ENCODE data around the gene THSD4. TPM values are rescaled to one million over a fixed set of nuclear protein-coding genes. Genes with fewer than 3 reads are reported as not detected.

THSD4 gene
- total RNA-seq, 1 donor from 2014 or later, result 2.7 TPM

DNA sequence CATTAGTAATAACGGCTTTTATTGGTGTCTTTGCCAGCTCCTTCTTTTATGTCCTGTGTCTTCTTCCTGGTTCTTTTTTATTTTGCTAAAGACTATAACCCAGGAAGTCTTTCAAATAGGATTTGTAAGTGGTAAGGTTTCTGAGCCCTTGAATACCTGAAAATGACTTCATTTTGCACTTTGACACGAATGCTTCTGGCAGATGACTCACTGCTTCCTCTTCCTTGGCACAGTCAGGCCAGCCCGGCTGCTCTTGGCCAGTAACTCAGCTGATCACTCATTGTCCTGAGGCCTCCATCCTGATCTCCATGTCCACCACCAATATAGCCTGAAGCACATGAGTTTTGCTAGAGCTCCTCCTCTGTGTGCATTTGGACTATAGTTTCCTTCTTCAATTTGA is 646.4 kb downstream of the THSD4 start:
- DNase-seq (ENCODE audit: low read depth), result no peak

DNA sequence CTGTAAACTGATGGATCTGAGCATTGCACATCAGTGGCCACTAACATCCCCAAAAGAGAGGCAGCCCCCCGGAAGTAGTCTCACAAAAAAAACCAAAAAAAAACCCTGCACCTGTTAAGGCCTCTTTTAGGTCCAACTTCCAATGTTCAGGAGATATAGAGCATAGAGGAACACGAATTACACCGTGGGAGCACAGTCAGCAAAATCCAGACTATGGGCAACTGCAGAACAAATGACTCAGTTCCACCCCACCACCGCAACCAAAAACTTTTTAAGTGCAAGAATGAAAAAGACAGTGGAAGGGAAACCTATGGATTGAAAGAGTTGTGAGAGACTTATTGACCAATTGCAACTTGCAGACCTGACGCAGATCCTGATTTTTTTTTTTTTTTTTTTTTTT is 652.9 kb downstream of the THSD4 start:
- DNase-seq (ENCODE audit: low read depth), result no peak

DNA sequence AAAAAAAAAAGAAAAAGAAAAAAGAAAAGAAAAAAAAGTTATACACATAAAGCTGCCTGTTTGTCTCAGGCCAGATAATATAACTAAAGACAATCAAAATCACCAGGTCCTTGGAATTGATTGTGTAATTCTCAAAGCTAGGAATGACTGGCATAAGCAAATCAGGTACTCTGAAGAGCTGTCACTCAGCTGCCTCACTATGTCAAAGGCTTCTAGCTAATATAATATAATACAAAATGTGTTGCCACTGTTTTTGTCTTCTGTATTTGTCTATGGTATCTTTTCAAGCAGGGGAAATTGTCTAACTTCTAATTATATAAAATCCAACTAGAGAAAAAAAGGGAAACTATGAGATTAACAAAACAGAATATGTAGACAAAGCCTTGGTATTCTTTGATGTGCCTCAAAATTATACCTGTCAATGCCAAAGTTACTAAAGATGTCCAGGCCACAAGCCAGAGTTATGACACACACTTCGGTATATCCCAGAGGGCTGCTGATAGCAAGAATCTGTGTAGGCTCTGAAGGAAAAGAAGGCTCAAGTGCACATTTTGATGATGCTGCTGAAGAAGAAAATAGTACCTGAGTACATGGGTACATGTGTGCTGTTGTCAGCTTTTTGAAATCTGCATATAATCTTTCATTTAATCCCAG is 658.1 kb downstream of the THSD4 start:
- DNase-seq (ENCODE audit: low read depth), result no peak

DNA sequence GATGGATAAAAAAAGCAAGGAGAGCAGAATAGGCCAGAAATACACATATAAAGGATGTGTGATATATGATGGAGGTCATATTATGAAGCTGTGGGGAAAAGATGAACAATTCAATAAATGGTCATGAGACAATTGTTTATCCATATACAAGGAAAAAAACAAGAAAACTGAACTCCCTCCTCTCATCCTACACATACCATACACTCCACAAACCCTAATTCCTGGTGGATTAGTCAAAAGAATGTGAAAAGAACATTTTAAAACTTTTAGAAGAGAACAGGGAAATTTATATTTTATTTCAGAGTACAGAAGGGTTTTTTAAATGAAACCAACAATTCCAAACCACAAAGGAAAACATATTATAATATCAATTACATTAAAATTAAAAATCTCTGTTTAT is 660.6 kb downstream of the THSD4 start:
- no peak for DNase-seq (ENCODE audit: low read depth)

DNA sequence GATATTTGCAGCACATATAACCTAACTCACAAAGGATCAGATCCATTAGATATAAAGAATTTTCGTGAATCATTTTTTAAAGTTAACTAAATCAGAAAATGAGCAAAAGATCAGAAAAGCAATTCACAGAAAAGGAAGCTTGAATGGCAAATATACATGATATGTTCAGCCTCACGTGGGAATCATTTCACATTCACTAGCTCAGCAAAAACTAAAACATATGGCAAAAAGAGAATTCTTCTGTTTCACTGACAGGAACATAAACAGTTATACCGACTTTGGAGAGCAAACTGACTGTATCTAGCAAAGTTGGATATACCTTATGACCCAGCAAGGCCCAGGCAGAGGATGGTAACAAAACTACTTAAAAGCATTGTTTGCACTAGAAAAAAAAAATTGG is 661.0 kb downstream of the THSD4 start:
- DNase-seq (ENCODE audit: low read depth), result no peak

DNA sequence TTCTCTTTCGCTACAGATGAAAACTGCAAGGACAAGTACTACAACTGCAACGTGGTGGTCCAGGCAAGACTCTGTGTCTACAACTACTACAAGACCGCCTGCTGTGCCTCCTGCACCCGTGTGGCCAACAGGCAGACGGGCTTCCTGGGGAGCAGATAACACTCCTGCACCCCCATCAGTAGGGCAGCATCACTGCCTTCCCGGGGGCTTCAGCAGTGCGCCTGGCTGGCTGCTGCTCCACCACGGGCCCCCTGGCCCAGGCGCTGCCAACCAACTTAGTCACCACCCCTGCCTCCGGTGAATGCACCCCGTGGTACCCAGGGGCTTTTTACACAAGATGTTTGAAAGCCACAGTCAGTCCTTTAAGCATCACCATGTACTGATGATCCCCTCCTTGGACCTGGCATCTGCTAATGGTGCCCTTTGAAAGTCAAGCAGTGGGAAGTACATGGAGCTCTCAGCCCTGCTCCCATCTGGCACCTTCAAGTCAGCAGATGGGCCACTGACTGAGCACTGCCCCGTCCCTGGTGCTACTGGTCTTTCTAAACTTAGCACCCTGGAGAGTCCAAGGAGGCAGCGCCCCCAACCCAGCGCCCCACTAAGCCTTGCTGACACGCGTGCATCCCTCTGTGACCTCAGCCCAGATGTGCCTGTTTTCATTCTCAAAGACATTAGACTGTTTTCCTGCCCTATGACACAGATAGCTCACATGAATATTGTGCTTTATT is 662.1 kb downstream of the THSD4 start:
- no peak for DNase-seq (ENCODE audit: low read depth)

DNA sequence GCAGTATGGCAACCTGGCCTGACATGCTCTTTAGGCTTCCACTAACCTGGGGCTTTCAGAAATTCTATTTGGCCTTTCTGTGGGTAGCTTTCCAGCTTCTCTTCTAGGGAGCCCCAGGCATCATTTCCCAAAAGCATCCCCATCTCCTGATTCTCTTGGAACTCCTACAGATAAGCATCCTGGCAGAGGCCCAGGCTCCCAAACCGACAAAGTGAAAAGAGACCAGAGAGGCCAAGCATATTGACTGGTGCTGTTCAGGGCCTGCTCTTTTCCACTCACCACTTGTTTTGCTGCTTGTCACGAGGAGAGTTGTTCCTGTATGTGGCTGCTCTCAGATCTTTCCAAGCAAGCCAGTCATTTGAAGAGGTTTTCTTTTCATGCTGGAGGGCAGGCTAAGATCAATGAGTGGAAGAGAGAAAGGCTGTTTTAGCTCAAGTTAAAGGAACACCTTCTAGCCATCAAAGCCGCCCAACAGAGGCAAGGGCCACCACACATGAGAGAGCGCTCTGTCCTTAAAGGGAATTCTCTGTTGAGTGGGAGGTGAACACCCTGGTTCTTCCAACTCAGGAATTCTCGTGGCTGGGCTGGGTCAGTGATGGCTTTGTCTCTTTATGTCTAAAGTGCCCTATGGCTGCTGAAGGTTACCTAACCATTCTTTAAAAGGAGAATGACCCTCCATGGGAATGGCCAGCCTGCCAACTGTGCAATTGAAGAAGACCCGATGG is 664.0 kb downstream of the THSD4 start:
- DNase-seq (ENCODE audit: low read depth), result no peak

DNA sequence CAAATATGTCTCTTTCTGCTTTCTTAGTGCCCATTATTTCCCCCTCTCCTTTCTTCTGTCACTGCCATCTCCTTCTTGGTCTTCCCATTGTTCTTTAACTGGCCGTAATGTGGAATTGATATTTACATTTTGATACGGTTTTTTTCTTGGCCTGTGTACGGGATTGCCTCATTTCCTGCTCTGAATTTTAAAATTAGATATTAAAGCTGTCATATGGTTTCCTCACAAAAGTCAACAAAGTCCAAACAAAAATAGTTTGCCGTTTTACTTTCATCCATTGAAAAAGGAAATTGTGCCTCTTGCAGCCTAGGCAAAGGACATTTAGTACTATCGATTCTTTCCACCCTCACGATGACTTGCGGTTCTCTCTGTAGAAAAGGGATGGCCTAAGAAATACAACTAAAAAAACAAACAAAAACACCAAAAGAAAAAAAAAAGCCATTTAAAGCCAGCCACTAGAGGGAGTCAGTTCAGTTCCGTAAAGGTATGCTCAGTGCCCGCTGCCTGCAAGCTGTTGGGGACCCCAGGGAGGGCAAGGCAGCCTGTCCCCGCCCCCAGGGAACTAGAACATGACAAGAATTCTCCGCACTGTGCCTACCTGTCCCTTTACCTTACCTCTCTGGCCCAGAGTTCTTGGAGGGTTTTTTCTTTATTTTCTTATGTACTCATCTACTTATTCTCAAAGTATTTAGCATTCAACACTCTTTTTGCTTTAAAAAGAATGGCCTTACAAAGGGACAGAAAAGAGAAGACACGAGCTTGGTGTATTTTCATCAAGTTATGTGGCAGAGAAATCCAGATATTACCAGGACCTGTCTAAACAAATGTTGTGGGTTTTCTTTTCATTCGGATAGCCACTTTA is 665.1 kb downstream of the THSD4 start:
- peak; percentile 67 for DNase-seq (ENCODE audit: low read depth)

DNA sequence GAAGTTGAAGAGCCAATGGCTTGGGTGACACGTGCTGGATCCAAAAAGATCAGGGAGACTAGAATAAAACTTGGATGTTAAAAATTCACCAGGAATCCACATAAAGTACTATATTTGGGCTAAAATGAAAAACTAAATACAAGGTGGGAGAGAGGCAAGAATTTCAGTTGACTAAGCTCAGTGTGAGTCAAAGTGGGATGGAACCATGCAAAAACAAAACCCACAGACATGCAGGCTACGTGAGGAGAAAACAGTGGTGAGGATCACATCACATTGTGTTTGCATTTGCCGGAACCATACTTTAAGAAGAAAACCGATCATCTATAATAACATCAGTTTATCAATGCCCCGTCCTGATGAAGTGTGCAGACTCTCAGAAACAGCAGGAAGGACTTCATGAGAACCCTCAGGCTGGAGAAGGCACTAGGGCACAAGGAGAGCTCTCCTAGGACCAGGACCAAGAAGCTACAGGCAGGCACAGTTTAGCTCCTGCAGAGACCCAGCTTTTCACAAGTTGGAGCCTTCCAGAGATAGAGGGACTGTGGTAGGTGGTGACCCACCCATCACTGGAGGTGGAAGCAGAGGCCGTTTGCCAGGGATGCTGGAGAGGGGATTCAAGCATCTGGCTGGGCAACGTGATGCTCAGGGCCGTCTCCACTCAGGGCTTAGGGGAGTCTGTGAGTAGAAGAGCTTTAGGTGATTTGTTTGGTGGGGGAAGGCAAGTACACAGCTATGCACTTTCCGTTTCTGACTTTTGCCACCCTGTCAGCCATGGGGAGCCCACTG is 666.1 kb downstream of the THSD4 start:
- DNase-seq (ENCODE audit: low read depth), result no peak

DNA sequence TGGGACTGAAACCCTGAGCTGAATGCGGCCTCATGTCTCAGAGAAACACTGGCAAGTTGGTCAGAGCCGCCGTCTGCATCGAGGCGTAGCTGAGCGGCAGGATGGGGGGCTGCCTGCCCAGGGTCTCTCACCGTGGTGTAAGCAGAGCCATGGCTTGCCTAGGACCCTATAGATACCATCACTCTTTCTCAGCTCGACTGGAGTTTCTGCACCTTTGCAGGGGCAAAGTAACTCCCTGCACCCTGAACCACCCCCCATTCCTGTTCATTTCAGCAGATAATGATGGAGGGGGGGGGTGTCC is 666.6 kb downstream of the THSD4 start:
- no peak for DNase-seq (ENCODE audit: low read depth)

DNA sequence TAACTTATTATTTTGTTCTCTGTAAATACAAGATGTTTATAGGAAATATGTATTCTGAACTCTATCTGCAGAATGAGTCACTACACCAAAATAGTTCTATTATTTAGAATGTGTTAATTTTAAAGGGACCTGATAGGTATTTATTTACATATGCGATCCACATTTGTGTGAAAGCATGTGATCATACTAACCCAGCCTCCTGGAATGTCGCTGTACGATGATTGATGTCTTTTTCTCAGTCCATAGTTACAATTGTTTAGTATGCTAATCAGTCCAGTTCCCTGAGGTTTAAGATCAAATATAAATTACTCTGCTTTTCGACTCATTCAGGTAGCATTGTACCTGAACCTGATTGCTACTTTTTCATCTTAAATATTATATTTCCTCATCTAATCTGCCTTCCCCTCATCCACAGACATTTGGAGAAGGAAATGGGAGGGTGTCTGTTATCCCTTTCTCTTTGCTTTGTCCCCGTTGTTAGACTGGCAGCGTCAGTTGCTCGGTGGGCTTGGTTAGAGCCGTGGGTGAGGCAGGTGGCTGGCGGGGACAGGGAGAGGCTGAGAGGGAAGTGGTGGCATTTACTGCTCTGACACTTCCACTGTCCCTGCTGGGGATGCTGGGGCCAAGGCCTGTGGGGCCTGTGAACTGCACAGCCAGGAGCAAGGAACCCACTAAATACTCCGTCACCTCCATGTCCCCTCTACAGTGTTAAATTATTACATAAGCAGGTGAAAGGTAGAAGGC is 667.3 kb downstream of the THSD4 start:
- peak; percentile 37 for DNase-seq (ENCODE audit: low read depth)

DNA sequence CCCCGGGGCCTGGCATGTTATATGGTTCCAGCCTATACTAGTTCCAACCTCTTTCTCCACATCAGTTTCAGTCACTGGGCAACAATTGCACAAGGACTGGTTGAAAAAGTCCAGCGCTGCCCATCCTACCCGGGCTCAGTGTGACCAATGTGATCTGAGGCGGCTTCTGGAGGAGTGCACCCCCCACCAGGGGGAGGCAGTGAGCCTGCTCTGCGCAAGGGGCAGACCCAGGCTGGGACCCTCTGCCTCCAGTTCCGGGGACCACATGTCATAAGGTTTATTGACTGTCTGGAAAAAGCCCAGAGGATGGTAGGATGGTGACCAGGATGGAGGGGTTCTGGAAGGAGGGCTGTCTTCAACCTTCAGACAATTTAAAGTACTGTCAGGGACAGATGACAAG is 669.4 kb downstream of the THSD4 start:
- no peak for DNase-seq (ENCODE audit: low read depth)

DNA sequence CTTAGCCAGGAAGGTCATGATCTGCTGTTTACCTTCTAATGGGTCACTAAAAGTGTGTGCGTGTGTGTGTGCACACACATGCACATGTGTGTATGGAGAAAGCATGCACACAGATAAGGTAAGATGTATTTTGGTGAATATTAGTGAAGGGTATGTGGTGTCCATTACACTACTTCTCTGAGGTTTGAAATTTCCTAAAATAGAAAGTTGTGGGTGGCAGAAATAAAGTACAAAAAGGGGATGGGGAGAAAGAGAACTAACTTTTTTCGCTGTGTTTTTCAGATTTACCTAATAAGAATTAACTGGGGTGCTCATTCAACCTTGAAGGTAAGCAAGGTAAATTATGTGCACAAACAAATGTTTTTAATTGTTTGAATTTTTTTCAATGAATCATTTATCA is 670.7 kb downstream of the THSD4 start:
- DNase-seq (ENCODE audit: low read depth), result no peak

DNA sequence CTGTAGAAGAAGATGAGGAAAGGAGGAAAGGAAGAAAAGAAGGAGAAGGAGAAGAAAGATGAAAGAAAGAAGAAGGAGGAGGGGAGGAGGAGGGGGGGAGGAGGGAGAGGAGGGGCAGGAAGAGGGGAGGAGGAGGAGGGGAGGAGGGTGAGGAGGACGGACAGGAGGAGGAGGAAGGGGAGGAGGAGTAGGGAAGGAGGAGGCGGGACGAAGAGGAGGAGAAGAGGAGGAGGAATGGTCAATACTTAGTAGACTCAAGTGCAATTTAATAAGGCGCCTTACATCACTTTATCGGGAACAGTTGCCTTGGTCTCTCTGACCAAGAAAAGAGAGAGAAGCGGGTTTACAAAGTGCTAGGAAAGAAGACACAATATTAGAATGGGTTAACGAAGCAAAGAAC is 671.4 kb downstream of the THSD4 start:
- DNase-seq (ENCODE audit: low read depth), result no peak

DNA sequence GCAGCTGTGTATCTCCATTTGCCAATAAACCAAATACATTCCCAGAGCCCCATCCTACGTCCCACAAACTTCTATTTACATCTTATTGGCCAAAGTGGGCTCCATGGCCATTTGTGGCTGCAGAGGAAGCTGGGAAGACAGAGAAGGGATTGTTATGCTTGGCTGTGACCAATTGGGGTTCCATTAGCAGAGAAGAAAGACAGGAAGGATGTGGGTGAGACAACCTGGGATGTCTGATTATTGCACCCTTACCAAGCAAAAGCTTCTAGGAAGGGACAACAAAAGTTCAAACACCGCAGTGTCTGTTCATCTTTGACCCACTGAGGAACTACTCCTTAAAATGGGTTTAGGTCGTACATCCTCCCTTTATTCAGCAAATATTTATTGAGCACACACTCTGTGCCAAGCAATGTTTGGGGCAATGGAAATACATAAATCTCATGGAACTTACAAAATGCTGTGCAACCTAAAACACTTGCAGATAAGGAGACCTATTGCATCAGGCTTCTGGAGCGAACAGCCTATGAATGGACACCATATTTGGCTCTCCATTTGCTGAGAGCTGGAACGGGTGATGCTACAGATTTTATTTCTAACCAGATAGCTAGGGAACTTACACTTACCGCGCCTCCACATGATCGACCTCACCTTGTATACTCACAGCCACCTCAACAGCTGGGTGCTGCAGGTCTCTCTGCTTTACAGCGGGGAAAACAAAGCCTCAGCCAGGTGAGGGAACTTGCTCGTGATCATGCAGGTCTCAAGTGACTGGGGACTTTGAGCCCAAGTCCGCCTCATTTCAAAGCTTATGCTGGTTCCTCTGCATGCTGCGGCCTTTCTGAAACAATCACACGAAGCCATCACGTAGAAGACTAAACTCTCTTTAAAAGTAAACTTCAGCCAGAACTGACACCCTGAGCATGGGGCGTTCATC is 673.6 kb downstream of the THSD4 start:
- DNase-seq (ENCODE audit: low read depth), result no peak

DNA sequence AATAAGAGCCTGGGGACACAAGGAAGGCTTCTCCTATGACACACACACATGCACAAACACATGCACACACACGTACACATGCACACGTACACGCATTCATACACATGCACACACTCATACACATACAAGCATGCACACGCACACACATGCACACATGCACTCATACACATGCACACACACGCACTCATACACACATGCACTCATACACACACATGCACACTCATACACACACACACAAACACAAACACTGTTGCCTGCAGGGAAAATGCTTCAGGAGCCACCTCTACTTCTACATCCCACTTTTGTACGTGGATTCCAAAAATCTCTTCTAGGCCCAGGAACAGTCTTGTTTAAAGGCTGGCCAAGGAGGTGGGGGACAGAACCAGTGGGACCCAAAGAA is 674.3 kb downstream of the THSD4 start:
- DNase-seq (ENCODE audit: low read depth), result no peak

DNA sequence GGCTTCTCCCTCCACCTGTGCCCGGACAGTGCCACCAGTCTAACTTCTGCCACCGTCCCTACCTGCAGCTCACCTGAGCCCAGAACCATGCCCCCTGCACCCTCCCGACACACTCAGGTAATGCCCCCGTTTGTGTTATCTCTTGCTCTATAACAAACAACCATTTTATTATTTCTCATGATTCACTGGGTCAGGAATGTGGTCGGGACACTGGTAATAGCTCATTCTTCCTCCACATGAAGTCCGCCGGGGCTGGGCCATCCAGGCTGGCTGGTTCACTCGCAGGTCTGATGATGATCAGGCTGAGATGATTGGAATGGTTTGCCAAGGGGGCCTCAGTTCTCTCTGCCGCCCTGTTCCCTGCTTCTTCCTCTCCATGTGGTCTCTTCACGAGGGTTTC is 674.8 kb downstream of the THSD4 start:
- DNase-seq (ENCODE audit: low read depth), result no peak

DNA sequence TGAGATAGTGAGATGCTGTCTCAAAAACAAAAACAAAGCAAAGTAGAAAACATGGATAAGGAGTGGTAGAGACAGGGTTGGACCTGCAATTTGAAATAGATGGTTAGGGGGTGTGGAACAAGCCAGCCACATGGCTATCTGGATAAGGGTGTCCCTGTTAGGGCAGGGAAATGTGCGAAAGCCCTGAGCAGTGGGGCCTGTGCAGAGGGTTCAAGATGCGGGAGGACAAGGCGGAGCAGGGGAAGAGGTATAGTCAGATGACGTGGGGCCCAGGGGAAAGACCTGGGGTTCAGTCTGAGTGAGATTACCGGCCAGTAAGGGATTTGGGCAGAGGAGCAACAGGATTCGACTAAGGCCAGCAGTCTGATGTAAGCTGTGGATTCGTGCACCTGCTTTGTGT is 676.7 kb downstream of the THSD4 start:
- DNase-seq (ENCODE audit: low read depth), result no peak

DNA sequence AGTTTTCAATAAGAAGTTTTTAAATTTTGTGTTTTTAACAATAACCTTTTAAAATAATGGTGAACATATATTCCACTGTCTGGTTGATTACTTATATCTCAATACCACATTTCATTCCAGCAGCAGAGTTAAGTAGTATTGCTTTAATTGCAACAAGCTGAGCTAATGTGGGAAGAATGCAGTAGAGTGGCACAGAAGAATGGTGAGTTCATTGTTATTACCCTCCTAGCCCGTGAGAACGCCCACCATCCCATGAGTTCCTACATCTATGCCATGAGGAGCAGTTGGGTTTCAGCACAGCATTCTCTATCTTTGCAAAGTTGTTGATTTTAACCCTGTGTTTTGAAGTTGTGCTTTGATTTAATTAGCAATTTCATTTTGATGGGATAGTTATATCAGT is 677.2 kb downstream of the THSD4 start:
- DNase-seq (ENCODE audit: low read depth), result peak; percentile 63
